Thyroid gland (tissue), 4 donors: Measurements from ENCODE around the gene STYXL2. TPM values are rescaled to one million over a fixed set of nuclear protein-coding genes. Genes with fewer than 3 reads are reported as not detected.

Source experiments
- DNase-seq, 2 donors: peaks; one replicate each; pipeline ENCODE4 v3.0.0-alpha.2; 2019
- H3K27ac ChIP-seq, 3 donors: fragments of 200-600 bp; sonication (generic); 1 replicate in 2 of 3; 2 replicates in 1 of 3; pipeline ENCODE4 v1.5.1; 2016 to 2019; ENCODE audit warnings: mild to moderate bottlenecking in 1 of 3, moderate library complexity in 1 of 3
- H3K27me3 ChIP-seq: fragments of 200-600 bp; sonication (generic); one replicate; pipeline ENCODE4 v1.5.1; 2019
- H3K36me3 ChIP-seq, 2 donors: fragments of 200-600 bp; sonication (generic); one replicate each; pipeline ENCODE4 v1.5.1; 2016 to 2019
- H3K4me1 ChIP-seq, 2 donors: fragments of 200-600 bp; sonication (generic); one replicate each; pipeline ENCODE4 v1.5.1; 2017 to 2019
- H3K4me3 ChIP-seq, 3 donors: fragments of 200-600 bp; sonication (generic); replicated peaks in 1 of 3; 1 replicate in 2 of 3; 2 replicates in 1 of 3; pipeline ENCODE4 v1.5.1; 2016; ENCODE audit warnings: mild to moderate bottlenecking in 1 of 3
- H3K9me3 ChIP-seq: fragments of 200-600 bp; sonication (generic); one replicate; pipeline ENCODE4 v1.5.1; 2017
- POLR2A ChIP-seq, 2 donors: fragments of 450-650 bp; IDR thresholded peaks; one replicate each; pipeline ENCODE4 v1.6.1; 2017; ENCODE audit warnings: antibody characterized with exemption in 2 of 2, mild to moderate bottlenecking in 2 of 2, moderate library complexity in 1 of 2
- WGBS, 2 donors: methylation state at CpG; one replicate each; pipeline ENCODE4 v1.1.5; 2017; 5-methylcytosine and 5-hydroxymethylcytosine counted together
- intact Hi-C: fragments of 100-400 bp; cut with DNase I; formaldehyde crosslinking; loops from one replicate; pipeline ENCODE4 v1.15.1; 2023
- total RNA-seq, 4 donors: library from RNA; depleted of rRNA; stranded (reverse); fragments of >200 nt; gene quantifications; one replicate each; pipeline ENCODE4 v1.2.3, GENCODE V29; 2016
- TF ChIP-seq, protein P1 (sequence below), 6 experiments: fragments of 200-600 bp in 3 of 6; fragments of 450-650 bp in 3 of 6; sonication (generic) in 3 of 6; IDR thresholded peaks; one replicate each; pipeline ENCODE4 v1.5.1; 2016 to 2019; ENCODE audit warnings: antibody characterized with exemption in 6 of 6, mild to moderate bottlenecking in 2 of 6, inconsistent platforms in 1 of 6, moderate library complexity in 1 of 6

The STYXL2 gene
- total RNA-seq, 4 donors from 2014 or later: not detected

DNA sequence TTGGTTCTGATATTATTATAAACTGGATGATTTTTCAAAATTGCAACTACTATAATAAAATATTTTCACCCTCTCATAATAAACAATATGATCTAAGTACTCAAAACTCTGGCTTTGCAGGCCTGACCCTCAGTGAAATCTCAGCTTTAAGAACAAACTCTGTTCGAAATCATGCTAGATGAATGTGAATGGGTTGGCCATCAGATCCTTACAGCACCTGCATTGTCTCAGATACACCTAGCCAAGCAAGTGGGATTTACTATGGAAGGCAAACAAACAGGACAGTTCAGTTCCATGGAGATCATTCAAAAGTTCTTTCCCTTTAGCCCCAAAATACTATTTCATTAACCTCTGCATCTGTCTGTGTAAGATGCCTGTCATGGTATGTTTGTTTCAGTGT, 44.8 kb downstream of the STYXL2 start:
- Histone ChIP-seq H3K9me3 (no peaks in the 10 kb centered on the region), H3K4me3 (no peak overlapping the region), H3K27me3 (no peaks in the 10 kb centered on the region), H3K4me1 (peaks cover 0 to 5% of the 10 kb centered on the region in 2 donors), H3K36me3 (no peaks in the 10 kb centered on the region), H3K27ac (no peak overlapping the region)
- intact Hi-C loops: no loop called here
- no peak for DNase-seq
- TF ChIP-seq POLR2A (IDR thresholded peaks at IDR 0.05): no peak
- TF ChIP-seq, protein P1, sequence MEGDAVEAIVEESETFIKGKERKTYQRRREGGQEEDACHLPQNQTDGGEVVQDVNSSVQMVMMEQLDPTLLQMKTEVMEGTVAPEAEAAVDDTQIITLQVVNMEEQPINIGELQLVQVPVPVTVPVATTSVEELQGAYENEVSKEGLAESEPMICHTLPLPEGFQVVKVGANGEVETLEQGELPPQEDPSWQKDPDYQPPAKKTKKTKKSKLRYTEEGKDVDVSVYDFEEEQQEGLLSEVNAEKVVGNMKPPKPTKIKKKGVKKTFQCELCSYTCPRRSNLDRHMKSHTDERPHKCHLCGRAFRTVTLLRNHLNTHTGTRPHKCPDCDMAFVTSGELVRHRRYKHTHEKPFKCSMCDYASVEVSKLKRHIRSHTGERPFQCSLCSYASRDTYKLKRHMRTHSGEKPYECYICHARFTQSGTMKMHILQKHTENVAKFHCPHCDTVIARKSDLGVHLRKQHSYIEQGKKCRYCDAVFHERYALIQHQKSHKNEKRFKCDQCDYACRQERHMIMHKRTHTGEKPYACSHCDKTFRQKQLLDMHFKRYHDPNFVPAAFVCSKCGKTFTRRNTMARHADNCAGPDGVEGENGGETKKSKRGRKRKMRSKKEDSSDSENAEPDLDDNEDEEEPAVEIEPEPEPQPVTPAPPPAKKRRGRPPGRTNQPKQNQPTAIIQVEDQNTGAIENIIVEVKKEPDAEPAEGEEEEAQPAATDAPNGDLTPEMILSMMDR (IDR thresholded peaks at IDR 0.05): no peak
- 81 to 86% methylated on average over 1 of the region's 1 CpG for WGBS, 2 donors

DNA sequence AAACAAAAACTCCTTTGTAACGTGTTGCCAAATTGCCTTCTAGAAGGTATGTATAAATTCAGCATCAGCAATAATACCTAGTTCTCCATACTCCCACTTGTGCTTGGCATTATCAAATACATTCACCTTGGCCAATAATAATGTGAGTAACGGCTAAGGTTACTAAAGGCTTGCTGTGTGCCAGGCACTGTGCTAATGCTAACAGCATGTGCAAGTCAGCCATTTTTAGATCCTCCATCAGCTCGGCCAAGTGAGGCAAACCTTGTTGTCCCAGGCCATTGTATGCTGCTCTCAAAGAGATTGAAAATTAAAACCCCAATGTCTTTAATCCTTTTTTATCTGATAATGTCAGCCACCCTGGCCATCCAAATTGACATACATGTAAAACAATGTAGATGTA, 48.1 kb downstream of the STYXL2 start:
- Histone ChIP-seq H3K4me1 (no peaks in the 10 kb centered on the region), H3K36me3 (no peaks in the 10 kb centered on the region), H3K4me3 (no peak overlapping the region), H3K27me3 (no peaks in the 10 kb centered on the region), H3K9me3 (no peaks in the 10 kb centered on the region), H3K27ac (no peak overlapping the region)
- intact Hi-C loops: no loop called here
- no peak for DNase-seq
- 72 to 90% methylated on average over 3 of the region's 3 CpGs for WGBS, 2 donors
- TF ChIP-seq POLR2A (IDR thresholded peaks at IDR 0.05): no peak
- TF ChIP-seq, protein P1 (IDR thresholded peaks at IDR 0.05): no peak

Other genes with a start within 250 kb of the STYXL2 start
- 10 to 100 TPM; 14.6 to 17.3 (median 16.1) TPM for gene TADA1, start 217.8 kb upstream of the STYXL2 start, total RNA-seq
- under 1 TPM; 0.40 to 0.89 (median 0.76) TPM for gene ILDR2, start 118.5 kb upstream of the STYXL2 start, total RNA-seq
- under 1 TPM in 2 of 4 donors, not detected in 2; 0.40 to 0.45 TPM for gene MAEL, start 104.8 kb upstream of the STYXL2 start, total RNA-seq
- gene GPA33, start 3.7 kb upstream of the STYXL2 start, total RNA-seq: not detected
- 10 to 100 TPM; 14.0 to 45.5 (median 19.8) TPM for gene POU2F1, start 126.8 kb downstream of the STYXL2 start, total RNA-seq